K562 (cell line): ENCODE measurements around the gene PLD3. TPM values are rescaled to one million over a fixed set of nuclear protein-coding genes. Genes with fewer than 3 reads are reported as not detected.
A peak's percentile ranks its signal among the peaks of the same experiment; 100 is the strongest.

Experiments
- BRD4 ChIP-seq: fragments of 200-600 bp; sonication (generic); IDR thresholded peaks from 2 replicates; pipeline ENCODE4 v1.6.1; 2017; ENCODE audit warnings: inconsistent platforms
- CBFB ChIP-seq: sonication (generic); formaldehyde crosslinking; IDR thresholded peaks from 2 replicates; pipeline ENCODE4 v1.4.0; 2020; ENCODE audit warnings: mild to moderate bottlenecking, missing genetic modification reagents
- EP400 ChIP-seq: fragments of 450-650 bp; IDR thresholded peaks from 2 replicates; pipeline ENCODE4 v1.6.1; 2017; ENCODE audit warnings: antibody characterized with exemption, mild to moderate bottlenecking, moderate library complexity
- ETV5 ChIP-seq: sonication (generic); formaldehyde crosslinking; IDR thresholded peaks from 2 replicates; pipeline ENCODE4 v1.4.0; 2020; ENCODE audit warnings: low read depth, mild to moderate bottlenecking, missing genetic modification reagents
- GTF2A2 ChIP-seq: IDR thresholded peaks from 2 replicates; pipeline ENCODE4 v1.6.1; 2016; ENCODE audit warnings: mild to moderate bottlenecking, missing genetic modification characterization, missing compliant biosample characterization
- HES1 ChIP-seq: fragments of 450-650 bp; IDR thresholded peaks from 2 replicates; pipeline ENCODE4 v1.6.1; 2016; ENCODE audit warnings: low read depth, mild to moderate bottlenecking, moderate library complexity
- KLF16 ChIP-seq: IDR thresholded peaks from 2 replicates; pipeline ENCODE4 v1.6.1; 2016; ENCODE audit warnings: antibody characterized with exemption
- NELFE ChIP-seq: IDR thresholded peaks from 2 replicates; pipeline ENCODE4 v1.6.1; 2011; ENCODE audit warnings: mild to moderate bottlenecking; ENCODE audit not compliant: insufficient read depth, insufficient read length
- NR2F6 ChIP-seq: fragments of 450-650 bp; formaldehyde crosslinking; IDR thresholded peaks from 2 replicates; pipeline ENCODE4 v1.4.0; 2020; ENCODE audit warnings: mild to moderate bottlenecking
- RBFOX2 ChIP-seq: fragments of 200-400 bp; formaldehyde crosslinking; IDR thresholded peaks from 2 replicates; pipeline ENCODE4 v1.6.1; 2017; ENCODE audit warnings: low read depth, mild to moderate bottlenecking, low read length, moderate library complexity
- SP1 ChIP-seq: sonication (generic); formaldehyde crosslinking; IDR thresholded peaks from 2 replicates; pipeline ENCODE4 v1.8.1; 2022; ENCODE audit warnings: mild to moderate bottlenecking, missing genetic modification reagents
- TAF15 ChIP-seq: fragments of 200-400 bp; formaldehyde crosslinking; IDR thresholded peaks from 2 replicates; pipeline ENCODE4 v1.6.1; 2017; ENCODE audit warnings: mild to moderate bottlenecking, low read depth, low read length, moderate library complexity
- UBTF ChIP-seq, 2 experiments: IDR thresholded peaks; 2 replicates each; pipeline ENCODE4 v1.6.1; 2012; ENCODE audit warnings: improper control_type of control experiment in 2 of 2, low read depth in 2 of 2, low read length in 2 of 2, borderline replicate concordance in 1 of 2
- YBX1 ChIP-seq: fragments of 450-650 bp; IDR thresholded peaks from 2 replicates; pipeline ENCODE4 v1.7.1; 2016; ENCODE audit warnings: mild to moderate bottlenecking
- ZNF184 ChIP-seq: sonication (generic); formaldehyde crosslinking; IDR thresholded peaks from 2 replicates; pipeline ENCODE4 v1.5.0; 2020; ENCODE audit warnings: missing genetic modification reagents
- ZNF785 ChIP-seq: fragments of 250-450 bp; sonication (Bioruptor Pico); IDR thresholded peaks from 2 replicates; pipeline ENCODE4 v1.4.0; 2020; ENCODE audit warnings: mild to moderate bottlenecking
- polyA plus RNA-seq, 8 experiments: library from polyadenylated mRNA; depleted of rRNA in 4 of 8; stranded (reverse) in 5 of 8; unstranded in 3 of 8; fragments of >200 nt; fragmentation: Nextera tagmentation in 2 of 8; fragmentation: Illumina TruSeq in 1 of 8; extraction: Ambion mirVana in 2 of 8; extraction: Trizol in 1 of 8; gene quantifications; 2 replicates each; pipeline versions ENCODE4 v1.2.1 to v1.2.3, GENCODE V29; 2011 to 2014; ENCODE audit warnings: inconsistent platforms in 1 of 8, missing spikeins in 1 of 8
- total RNA-seq, 7 experiments: library from RNA; depleted of rRNA in 6 of 7; stranded (reverse); fragments of >200 nt in 6 of 7; fragmentation: Illumina TruSeq in 2 of 7; extraction: Trizol in 2 of 7; gene quantifications; 2 replicates each; pipeline versions ENCODE4 v1.2.1 to v1.2.3, GENCODE V29; 2011 to 2021; ENCODE audit warnings: low replicate concordance in 1 of 7
- TF ChIP-seq, protein P1 (sequence below): sonication (generic); formaldehyde crosslinking; IDR thresholded peaks from 2 replicates; pipeline ENCODE4 v1.8.1; 2023; ENCODE audit warnings: mild to moderate bottlenecking, missing genetic modification reagents
- TF ChIP-seq, protein P2 (sequence below): fragments of 250-450 bp; sonication (Bioruptor Pico); IDR thresholded peaks from 2 replicates; pipeline ENCODE4 v1.5.0; 2021; ENCODE audit warnings: mild to moderate bottlenecking, borderline replicate concordance

Gene PLD3
- total and polyA plus RNA-seq, 9 of the 15 experiments (the other 6 are each of a cell fraction or from before 2014, with no cell fraction given) = 2.3 to 128 (median 72.7) TPM

DNA sequence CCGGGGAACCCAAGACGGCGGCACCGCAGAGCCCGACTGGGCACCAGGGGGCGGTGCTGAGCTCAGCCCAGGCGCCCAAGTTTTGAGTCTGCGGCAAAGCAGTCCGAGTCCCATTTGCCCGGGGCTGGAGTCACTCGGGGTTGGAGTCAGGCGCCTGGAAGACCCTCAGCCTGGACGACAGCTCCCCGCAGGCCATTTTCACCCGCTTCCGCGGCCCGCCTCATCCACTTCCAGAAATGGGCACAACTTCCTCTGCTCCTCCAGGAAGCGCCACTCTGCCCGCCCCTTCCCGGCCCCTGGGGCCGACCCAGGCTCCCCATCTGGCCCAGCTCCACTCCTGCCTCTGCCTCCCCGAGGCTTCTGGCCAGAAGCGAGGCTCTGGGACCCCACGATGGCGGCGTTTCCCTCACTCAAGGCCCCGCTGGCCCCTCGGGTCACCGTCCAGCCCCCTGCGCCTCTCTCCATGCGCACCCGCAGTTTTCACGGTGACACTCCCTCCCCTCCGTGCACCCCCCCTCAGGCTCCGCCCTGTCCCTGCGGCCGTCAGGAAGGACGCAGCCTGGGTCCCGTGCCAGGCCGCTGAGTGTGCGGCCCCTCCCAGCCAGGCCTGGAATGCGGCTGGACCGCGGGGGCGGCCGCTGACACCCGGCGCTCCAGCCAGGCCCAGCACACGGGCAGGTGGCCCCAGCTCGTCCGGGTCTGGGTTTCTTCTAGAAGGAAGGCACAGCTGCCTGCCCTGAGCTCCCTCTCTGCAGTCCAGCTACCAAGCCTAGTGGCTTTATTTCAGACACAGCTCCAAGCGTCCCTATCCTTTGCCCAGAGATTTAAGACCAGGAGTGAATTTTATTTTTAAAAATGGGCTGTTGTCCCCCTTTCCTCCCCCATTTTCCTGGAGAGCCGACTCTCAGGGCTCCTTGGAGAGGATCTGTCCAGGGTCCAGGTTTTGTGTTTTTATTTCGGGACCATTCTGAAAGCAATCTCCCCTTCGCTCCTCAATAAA, 72.6 kb downstream of the PLD3 start (continued):
- peak; percentile 82 for TF ChIP-seq ETV5 (CRISPR knock-in tag)
- TF ChIP-seq KLF16 = peak; percentile 56
- TF ChIP-seq, protein P1, sequence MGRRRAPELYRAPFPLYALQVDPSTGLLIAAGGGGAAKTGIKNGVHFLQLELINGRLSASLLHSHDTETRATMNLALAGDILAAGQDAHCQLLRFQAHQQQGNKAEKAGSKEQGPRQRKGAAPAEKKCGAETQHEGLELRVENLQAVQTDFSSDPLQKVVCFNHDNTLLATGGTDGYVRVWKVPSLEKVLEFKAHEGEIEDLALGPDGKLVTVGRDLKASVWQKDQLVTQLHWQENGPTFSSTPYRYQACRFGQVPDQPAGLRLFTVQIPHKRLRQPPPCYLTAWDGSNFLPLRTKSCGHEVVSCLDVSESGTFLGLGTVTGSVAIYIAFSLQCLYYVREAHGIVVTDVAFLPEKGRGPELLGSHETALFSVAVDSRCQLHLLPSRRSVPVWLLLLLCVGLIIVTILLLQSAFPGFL (CRISPR knock-in tag) = no peak
- TF ChIP-seq YBX1 = no peak
- peak in 1 of 2 experiments; percentile 85; a peak in 3 of 4 replicates for TF ChIP-seq UBTF (IDR thresholded peaks at IDR 0.05; ENCODE audit: borderline replicate concordance in 1 of 2, low read depth in 2 of 2, low read length in 2 of 2)
- TF ChIP-seq NELFE = no peak
- TF ChIP-seq TAF15 = no peak
- peak; percentile 73 for TF ChIP-seq EP400
- TF ChIP-seq BRD4 = no peak
- TF ChIP-seq SP1 = peak; percentile 88
- TF ChIP-seq NR2F6 (CRISPR knock-in tag) = no peak
- peak; percentile 89 for TF ChIP-seq CBFB (CRISPR knock-in tag)
- peak; percentile 95 for TF ChIP-seq RBFOX2
- TF ChIP-seq HES1 = no peak
- TF ChIP-seq GTF2A2 (tag) = no peak
- TF ChIP-seq ZNF184 (CRISPR knock-in tag) = no peak
- TF ChIP-seq, protein P2, sequence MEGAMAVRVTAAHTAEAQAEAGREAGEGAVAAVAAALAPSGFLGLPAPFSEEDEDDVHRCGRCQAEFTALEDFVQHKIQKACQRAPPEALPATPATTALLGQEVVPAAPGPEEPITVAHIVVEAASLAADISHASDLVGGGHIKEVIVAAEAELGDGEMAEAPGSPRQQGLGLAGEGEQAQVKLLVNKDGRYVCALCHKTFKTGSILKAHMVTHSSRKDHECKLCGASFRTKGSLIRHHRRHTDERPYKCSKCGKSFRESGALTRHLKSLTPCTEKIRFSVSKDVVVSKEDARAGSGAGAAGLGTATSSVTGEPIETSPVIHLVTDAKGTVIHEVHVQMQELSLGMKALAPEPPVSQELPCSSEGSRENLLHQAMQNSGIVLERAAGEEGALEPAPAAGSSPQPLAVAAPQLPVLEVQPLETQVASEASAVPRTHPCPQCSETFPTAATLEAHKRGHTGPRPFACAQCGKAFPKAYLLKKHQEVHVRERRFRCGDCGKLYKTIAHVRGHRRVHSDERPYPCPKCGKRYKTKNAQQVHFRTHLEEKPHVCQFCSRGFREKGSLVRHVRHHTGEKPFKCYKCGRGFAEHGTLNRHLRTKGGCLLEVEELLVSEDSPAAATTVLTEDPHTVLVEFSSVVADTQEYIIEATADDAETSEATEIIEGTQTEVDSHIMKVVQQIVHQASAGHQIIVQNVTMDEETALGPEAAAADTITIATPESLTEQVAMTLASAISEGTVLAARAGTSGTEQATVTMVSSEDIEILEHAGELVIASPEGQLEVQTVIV = no peak
- TF ChIP-seq ZNF785 (CRISPR knock-in tag) = no peak
